Stimulated activated CD8-positive, alpha-beta memory T cell treated with anti-CD3 and anti-CD28 coated beads, Interleukin-12 subunit alpha, Interleukin-12 subunit beta, amount 100 ng/mL, for 24 hours (primary cell): ENCODE measurements around the gene SH2D3A.

Experiments used
- DNase-seq: peaks from one replicate; pipeline ENCODE4 v3.0.0-alpha.2; 2020; ENCODE audit errors: extremely low read depth

SH2D3A gene

DNA sequence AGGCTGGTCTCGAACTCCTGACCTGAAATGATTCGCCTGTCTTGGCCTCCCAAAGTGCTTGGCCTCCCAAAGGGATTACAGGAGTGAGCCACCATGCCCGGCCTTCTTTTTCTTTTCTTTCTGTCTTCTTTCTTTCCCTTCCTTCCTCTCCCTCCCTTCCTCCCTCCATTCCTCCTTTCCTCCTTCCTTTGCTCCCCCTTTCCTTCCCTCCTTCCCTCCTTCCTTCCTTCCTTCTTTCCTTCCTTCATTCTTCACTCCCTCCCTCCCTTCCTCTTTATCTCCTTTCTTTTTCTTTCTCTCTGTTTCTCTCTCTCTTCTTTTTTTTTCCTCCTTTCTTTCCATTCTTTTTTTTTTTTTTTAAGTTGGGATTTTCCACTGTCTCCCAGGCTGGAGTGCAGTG lies 58.9 kb downstream of the SH2D3A start:
- no peak for DNase-seq

DNA sequence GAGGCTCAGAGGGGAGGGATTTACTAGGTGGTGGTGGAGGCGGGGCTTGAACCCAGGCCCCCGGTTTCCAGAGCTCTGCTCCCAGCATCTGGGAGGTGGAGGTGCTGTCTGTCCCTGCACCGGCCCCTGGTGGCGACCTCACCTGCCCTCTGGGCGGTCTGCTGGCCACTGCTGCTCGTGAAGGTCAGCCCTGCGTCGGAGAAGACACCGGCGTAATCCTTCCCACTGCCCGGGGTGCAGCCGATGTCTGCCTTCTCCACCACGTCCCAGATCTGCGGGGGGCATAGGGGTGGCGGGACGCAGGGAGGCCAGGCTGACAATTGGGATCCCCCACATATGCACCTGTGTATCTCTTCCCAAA lies 59.6 kb downstream of the SH2D3A start:
- no peak for DNase-seq

DNA sequence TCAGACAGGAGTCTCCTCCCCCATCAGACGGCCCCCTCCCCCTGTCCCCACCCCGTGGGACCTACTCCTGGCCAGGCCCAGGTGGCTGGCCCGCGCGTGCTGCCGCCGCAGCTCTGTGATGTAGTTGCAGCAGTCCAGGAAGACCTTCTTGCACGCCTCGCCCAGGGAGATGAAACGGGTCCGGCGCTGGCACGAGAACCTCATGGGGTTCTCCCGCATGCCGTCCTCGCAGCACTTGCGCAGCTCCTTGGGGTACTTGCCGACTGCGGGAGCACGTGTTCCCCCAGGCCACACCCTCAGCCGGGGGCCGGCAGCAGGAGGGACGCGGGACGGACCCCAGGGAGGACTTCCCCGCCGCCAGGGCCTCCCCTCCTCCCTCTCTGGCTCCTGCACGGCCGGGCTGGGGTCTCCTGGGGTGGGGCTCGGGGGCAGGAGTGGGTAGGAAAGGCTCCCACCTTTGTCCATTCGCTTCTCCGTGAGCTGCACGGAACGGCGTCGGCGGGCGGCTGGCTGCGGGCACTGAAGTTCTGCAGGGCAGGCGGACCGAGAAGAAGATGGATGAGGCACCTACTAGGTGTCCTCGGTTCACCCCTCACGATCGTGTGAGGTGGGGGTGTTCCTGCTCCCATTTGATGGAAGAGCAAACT lies 60.1 kb downstream of the SH2D3A start:
- no peak for DNase-seq

GRCh38 chr19:6706633-6706958 lies 60.6 kb downstream of the SH2D3A start:
- no peak for DNase-seq

DNA sequence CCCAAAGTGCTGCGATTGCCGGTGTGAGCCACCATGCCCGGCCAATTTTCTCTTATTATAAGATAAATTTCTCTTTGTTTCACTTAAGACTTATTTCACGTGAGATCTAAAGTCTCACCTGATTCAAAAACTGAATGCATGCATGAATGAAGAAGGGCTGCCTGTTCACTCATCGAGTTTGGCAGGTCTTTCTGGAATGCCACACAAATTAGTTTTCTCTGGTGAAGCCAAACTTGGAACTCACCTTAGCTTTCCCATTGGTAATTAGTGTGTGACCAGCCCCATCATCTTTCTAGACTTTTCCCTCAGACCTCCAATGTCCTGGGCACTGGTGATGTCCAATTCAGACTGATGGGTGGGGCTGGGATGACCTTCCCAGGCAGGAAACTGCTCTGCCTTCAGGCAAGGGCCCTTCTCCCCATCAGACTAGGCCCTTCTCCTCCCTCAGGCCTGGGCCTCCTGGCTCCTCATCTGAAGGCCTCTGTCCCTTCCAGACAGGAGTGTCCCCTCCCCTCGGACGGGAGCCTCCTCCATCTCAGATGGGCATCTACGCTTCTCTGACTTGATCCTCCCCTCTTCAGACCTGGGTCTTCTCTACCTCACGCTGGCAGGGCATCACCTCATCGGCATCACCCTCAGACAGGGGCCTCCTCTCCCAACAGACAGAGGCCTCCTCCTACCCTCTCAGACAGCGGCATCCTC lies 61.2 kb downstream of the SH2D3A start:
- no peak for DNase-seq
